HuH-7.5 (cell line): ENCODE data around the gene M1AP.
"Not testable (repeated sequence)": the region's sequence is repeated elsewhere in the genome, so short reads cannot be mapped to it uniquely, and the experiment has no call there.

Experiments
- DNase-seq: peaks from one replicate; pipeline ENCODE4 v3.0.0; 2011; ENCODE audit warnings: low spot score

The M1AP gene

DNA sequence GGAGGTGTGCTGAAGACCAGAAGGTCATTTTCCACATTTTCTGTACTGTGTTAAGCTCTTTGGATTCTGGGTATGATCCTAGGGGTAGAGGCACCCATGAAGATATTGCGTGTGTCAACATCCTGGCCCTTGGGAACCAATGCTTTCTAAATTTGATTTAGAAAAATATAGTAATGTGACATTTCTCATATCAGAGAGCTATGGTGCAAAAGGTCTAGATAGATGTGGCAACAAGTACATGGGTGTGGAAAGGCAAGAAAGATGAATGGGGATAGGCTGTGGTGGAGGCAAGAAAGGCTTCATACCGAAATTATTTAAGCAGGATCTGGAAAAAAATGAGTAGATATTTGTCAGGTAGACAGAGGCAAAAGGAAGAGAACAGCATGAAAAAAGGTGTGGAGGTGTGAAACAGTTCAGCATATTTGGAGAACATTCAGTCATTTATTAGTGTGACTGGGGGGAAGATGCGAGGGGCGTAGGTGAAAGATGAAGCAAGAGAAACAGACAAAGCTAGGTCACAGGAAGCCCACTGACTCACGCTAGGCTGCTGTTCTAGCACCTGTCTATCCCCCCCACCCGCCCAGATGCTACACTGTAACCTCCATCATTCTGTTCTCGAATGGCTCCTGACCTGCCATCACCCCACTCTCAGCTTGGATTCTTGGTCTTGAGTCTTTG lies 81.9 kb downstream of the M1AP start:
- no peak for DNase-seq

DNA sequence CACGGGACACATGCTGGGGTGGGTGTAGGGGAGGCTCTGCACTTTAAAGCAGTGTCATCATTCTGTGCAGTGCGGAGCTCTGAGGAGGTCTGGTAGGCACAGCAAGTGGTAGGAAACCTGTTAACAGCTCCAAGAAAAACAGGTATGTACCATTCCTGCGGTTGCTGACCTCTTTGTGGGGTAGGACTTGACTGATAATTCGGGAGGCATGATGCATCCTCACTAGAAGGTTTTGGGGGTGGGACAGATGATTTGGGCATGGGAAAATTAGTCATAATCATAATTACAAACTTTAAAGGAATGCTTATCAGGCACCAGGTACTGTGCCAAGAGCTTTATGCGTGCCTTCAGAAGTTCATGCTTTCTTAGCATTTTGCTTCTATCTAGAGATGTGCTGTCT lies 83.9 kb downstream of the M1AP start:
- no peak for DNase-seq

DNA sequence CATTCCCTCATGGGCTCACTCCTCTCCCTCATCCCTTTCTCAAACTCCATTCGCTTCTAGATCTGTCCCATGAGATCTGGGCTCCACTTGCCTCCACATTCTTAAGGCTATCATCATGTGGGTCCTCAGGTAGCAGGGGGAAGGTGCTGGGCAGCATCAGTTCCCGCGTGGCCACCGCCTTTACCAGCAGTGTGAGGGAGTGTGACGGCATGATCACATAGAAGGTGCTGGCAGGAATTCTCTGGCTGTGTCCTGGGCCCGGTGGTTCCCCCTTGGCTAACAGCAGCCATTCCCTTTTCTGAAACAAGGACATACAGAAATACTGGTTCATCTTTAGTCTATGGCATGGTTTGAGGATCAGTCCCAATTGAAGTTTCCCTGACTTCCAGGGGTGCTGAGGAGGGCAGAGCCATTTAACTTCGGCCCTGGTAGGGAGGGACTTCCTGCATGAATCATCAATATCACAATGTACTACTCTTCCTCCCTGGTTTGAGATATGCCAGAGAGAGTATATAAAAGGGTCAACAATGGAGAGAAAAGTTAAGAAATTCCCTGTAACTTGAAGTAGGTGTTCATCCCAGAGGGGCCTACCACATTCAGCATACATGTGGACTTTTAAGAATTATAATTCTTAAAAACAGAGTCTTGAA lies 85.9 kb downstream of the M1AP start:
- no peak for DNase-seq

DNA sequence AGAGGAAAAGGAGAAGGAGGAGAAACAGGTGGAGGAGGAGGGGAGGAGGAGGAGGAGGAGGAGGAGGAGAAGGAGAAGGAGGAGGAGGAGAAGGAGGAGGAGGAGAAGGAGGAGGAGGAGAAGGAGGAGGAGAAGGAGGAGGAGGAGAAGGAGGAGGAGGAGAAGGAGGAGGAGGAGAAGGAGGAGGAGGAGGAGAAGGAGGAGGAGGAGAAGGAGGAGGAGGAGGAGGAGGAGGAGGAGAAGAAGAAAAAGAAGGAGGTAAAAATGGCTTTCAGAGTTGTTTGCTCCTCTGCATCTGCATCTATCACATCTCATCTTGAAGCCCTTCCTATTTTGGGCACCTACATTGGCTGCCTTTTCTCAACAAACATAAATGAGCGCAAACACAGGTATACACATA lies 87.1 kb downstream of the M1AP start:
- not testable (repeated sequence) for DNase-seq

DNA sequence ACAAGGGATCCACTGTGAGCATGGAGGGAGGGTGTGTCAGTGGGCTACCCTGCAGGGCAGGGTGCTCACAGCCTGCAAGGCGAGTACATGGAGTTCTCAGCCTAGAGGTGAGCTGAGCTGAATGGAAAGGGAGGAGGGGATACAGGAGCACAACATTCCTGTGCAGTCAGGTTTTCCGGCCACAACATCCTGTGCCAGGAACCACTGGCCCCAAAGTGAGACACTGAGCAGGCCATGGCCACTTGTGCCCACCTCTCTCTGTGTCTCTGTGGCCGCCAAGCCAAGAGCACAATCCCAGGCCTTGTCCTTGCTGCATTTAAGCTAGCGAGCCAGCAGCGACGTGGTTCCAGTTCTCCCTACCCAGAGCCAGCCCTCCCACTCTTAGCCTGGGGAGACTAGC lies 87.5 kb downstream of the M1AP start:
- DNase-seq, result no peak

DNA sequence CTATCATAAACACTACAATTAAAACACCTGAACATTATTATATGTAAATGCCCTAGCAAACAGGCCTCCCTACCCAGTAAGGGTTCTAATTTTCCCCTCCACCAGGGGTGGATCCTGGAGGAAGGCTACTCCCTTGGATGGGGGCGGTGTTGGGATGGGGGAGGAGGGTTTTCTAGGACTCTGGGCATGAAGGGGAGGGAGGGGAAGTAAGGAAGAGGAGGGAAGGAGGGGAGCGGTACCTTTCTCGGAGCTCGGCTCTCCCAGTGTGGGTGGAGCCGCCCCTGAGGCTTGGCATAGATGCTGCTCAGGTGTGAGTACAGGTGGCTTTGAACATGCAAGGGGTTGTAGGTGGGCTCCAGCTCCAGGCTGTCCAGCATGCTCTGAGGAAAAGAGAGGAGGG lies 88.2 kb downstream of the M1AP start:
- DNase-seq, result no peak

DNA sequence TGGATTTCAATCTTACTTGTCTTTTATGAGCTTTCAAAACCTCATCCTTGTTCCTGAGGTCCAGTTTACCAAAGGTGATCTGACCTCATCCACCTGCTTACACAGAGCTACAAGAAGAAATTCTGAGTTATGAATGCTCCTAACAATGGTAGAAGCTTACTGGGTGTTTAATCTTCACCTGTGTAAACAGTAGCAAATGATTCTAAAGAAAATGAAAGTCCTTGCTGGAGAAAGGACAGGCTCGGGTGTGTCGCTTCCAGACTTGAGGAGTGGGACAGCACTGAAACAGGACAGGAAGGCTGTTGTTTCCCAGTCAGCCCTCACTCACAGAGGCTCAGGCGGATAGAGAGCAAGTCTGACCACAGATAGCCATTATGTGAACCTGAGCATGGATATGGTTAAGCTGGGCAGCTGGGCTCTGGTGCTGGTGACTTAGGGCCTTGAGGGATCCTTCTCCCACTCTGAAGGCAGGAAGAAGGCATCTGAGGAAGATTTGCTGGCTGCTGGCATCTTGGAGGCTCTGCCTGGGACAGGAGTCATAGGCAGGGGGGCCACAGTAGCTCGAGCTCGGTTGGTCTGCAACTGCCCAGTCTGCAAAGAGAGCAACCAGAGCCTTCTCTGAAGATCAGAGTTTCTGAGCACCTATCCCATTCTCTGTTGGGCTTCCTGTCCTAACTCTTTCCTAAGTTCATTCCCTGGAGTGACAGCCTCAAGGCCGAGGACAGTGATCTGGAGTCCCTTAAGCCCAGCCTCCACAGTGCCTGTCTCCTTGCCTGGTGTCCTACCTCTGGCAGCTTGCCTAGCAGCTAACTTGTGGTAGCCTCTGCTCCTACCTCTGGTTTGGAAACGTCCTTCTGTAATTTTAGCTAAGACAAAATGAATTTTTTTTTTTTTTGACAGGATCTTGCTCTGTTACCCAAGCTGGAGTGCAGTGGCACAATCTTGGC lies 89.6 kb downstream of the M1AP start:
- no peak for DNase-seq

DNA sequence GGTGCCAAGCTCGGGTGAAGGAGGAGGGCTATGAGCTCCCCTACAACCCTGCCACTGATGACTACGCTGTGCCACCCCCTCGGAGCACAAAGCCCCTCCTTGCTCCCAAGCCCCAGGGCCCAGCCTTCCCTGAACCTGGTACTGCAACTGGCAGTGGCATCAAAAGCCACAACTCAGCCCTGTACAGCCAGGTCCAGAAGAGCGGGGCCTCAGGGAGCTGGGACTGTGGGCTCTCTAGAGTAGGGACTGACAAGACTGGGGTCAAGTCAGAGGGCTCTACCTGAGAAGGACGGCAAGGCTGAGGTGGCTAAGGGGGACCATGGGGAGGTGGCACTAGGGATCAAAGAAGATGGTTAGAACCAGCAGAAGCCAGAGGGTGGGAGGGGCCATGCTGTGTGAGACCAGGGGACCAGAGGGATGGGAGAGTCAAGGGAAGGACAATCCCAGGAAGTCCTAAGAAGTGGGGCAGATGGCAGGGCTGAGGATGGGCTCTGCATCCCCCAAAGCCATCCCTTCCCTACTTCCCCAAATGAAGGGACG lies 91.2 kb downstream of the M1AP start:
- no peak for DNase-seq

DNA sequence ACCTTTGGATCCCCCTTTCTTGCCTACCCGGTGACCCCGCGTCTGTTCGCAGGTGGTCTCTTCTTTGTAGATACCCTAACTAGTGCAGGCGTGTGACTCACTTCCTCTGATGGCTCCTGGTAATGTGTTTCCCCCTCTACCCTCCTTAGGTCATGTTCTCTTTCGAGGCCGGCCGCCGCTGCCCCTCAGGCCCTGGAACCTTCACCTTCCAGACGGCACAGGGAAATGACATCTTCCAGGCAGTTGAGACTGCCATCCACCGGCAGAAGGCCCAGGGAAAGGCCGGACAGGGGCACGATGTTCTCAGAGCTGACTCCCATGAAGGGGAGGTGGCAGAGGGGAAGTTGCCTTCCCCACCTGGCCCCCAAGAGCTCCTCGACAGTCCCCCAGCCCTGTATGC lies 92.0 kb downstream of the M1AP start:
- no peak for DNase-seq

DNA sequence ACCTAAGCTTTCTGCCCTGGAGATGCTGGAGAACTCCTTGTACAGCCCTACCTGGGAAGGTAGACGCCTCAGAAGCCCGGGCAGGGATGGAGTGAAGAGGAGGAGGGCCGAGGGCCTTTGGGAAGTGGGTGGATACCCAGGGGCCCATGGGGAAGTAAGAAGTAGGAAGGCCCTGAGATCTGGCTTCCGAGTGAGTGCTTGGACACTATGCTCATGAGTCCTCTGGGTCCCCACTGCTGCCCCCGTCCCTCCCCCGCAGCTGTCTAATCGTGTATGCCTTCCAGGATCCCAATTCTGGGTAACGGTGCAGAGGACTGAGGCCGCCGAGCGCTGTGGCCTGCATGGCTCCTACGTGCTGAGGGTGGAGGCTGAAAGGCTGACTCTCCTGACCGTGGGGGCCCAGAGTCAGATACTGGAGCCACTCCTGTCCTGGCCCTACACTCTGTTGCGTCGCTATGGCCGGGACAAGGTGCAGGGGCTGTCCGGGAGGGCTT lies 92.5 kb downstream of the M1AP start:
- DNase-seq, result no peak

DNA sequence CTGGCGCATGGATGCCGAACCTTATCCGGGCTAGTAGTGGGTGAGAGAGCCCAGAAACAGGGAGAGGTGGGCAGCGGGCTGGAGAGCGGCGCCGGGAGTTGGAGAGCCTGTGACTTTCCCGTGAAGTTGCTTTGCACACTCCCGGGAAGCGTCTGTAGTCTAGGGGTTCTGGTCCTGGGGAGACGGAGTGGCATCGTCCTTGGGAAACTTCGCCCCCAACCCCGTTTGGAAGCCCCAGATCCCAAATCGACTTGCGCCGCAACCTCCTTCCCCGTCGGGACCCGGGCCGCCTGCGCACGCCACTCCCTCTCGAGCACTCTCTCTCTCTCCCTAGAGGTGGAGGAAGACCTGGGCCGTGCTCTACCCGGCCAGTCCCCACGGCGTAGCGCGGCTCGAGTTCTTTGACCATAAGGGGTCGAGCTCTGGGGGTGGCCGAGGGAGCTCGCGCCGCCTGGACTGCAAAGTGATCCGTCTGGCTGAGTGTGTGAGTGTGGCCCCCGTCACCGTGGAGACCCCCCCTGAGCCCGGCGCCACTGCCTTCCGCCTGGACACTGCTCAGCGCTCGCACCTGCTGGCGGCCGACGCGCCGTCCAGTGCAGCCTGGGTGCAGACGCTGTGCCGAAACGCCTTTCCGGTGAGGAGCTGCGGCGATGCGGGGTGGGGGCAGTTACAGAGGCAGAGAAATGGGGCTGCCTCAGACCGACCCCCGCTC lies 93.2 kb downstream of the M1AP start:
- DNase-seq, result peak; percentile 59

DNA sequence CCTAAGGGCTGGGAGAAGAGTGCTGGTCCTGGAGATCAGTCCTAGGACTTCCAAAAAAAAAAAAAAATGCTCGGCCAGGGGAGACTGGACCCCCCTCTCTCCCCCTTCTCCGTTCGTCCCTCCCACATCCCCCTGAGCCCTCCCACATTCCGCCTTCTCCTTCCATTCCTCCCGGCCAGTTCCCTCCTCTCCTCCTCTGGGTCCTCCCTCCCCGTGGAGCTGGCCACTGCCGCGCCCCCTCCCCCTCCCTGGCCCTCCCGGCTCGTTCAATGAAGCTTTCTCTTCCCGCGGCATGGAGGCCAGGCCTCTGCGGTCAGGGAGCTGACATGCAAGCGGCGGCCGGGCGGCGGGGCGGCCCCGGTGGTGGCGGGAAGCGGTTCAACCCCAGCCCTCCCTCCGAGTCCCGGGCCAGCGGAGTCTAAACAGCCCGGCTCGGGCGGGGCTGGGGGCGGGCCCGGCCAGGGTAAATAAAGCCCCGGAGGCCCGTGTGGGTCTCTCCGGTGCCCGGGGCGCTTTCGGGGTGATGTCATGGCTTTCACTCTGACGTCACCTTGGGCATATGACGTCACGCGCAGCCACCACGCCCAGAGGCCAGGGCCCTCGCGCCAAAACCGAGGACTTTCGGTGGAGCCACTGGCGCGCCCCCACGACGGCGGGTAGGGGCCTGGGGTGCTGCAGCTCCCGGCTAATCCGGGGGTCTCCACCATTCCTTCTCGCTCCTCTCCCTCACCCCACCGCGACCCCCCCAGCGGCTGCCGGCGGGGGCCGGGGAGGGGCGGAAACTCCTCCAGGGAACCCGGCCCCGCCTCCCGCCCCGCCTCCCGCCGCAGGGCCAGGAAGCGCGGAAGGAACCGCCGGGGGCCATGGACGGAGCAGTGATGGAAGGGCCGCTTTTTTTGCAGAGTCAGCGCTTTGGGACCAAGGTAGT lies 94.0 kb downstream of the M1AP start, which contains the start of the genes DOK1 and LOXL3:
TSS of gene DOK1 (plus strand) at position 829 of the 928 bp plus-strand sequence. CDS start at position 864, 35 bp downstream.
TSS of gene LOXL3 (minus strand) at position 51 of the 928 bp plus-strand sequence. CDS start 1,308 bp downstream, outside the sequence.
- DNase-seq, result peak; percentile 69

DNA sequence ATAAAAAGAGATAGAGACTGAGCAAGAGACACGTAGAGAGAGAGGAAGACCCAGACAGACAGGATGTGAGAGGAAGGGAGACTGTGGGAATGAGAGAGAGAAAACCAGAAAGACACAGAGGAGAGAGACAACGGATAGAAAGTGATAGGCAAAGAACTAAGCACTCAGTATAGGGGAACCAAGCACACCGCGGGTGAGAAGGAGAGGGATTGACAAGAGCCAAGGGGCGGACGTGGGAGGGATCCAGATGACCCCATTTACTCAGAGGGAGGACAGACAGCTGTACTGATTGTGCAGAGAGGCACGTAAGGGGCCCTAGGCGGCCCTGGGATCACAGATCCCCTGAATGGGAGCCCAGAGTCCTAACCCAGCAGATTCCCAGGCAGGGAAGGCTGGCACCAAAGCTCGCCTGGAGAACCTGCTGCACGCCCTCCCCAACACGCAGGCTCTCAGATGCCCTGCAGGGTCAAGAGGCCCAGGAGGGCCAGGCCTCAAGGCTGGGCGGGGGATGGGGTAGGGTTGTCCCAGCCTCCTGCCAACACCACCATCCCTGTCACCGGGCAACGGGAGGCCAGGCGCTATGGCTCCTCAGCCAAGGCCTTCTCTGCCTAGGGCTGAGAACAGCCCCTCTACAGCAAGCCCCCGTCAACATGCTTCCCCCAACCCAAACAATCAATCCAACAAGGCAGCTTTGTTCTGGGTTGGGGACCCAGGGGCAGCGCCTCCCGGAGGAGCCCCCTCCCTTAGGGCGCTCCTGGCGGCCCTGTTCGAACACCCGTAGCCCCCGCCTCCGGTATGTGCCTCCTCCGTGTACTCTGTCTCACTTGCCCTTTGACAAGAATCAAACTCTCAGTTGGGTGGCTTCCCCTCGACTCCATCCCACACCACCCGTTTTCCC lies 95.0 kb downstream of the M1AP start:
- DNase-seq, result no peak

DNA sequence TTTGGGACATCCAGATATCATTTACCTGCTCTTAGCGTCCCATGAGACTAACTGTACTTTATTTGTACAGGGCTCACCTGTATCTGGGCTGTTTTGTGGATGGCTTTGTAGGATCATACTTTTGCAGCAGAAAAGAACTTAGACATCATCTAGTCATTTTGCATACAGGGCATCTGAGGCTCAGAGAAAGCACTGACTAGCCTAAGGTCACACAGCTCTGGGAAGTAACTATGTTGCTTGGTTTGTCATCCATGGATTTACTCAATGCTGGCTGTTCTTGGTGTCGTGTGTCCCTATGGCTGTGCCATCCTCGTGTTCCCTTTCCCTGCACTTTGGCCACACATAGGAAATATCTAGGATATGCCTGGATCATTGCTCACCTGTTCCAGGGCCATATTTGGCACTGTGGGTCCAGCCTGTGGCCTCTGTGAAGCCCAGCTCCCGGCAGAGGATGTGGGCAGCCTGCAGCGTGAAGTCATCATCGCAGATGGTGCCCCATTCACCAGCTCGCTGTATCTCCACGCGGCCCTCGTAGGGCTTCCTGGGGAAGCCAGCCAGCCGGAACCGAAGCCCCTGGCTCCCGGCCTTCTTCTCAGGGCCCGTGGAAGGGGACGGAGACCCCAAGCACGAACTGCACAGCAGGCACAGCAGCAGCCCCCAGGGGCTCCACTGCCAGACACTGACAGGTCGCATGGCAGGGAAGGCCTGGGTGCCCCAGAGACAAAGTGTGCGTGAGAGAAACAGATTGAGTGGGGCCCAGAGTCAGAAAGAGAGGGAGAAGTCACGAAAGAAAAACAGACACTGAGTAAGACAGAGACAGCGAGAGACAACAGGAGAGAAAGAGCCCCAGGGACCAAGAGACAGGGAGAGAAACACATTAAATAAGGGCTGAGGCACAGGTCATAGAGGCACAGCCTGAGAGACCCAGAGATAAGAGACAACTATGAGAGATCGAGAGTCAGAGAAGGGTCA lies 95.9 kb downstream of the M1AP start:
- no peak for DNase-seq

DNA sequence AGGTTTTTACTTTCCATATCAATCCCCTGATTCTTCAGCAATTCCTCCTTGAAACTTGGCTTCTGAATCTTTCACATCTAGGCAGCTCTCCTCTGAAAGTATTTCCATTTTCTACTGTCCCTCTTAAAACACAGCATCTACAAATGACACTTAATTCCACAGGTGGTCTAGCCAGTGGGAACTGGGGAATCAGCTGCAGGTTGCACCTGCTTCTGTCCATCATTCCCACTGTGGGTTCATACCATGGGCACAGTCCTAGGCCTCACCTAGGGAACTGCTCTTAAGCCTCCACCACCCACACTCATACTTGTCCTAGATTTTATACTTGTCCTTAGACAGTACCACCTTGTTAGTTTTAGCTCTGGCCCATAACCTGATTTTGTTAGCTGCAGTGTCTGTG lies 96.6 kb downstream of the M1AP start:
- no peak for DNase-seq

DNA sequence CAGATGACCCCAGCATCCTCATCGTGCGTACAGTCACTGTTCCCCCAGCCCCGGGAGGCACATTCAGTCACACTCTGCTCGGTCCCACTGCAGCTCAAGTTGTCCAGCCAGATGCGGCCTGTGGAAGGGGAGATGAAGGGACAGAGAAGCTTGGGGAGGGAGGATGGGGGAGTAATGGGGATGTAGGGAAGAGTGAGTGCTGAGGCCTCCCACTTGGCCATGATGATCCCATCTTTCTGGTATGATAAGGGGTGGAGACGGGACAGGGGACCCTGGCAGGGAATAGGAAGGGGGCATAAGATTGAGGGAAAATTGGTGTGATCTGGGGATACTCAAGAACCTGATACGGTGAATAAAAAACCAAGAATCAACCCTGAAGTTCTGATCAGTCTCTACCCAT lies 97.9 kb downstream of the M1AP start:
- DNase-seq, result no peak

DNA sequence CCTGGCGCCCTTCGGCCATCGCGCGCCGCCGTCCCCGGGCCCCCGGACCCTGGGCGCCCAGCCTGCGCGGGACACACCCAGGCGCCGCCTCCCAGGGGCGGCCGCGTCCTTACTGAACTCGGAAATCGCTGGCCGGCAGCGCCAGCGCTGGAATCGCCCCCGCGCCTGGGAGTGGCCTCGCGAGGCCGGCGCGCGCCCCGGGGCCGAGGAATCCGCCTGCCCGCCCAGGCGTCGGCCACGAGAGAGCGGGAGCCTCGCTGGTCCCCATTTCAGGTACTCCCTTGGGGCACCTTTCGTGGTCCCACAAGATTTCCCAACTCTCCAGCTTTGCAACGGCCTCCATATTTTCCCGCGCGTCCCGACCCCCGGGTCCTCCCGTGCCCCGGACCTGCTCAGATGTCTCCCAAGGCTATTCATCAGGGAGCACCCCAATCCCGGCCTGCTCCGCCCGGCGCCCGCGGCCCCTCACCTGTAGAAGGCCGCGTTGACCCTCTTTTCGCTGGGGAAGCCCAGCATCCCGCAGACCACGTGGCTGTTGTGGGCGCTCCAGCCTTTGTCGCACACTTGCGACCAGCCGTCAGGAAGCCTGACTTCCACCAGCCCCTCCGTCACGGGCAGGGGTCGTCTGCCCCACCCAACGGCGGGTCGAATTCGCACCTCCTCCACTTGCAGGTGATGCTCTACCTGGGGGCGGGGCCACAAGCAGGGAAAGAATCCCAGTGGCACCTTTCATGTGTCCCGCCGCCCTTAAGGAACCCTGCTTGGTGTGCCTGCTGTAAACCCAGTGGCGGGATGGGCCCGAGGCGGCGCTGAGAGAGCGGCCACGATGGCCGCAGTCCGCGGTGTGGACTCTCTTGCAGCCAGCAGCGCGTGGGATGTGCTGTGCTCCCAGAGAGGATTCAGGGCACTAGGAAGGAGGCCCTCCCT lies 99.0 kb downstream of the M1AP start:
- peak; percentile 76 for DNase-seq
